DMS79 (cell line): Measurements from ENCODE around the gene B9D1.

Experiments used
- DNase-seq: peaks from one replicate; lab custom pipeline; 2025; lab: John Stamatoyannopoulos, UW

Gene B9D1

GRCh38 chr17:19362277-19363113, at the start of gene B9D1:
TSS of gene B9D1 (minus strand) at chr17:19362723. CDS start at chr17:19362569, 154 bp downstream.
- DNase-seq, result peak; percentile 69

GRCh38 chr17:19411631-19412030, 49.1 kb upstream of the B9D1 start:
- no peak for DNase-seq

- no peak for DNase-seq
Measured at GRCh38 chr17:19410875-19411620, 48.5 kb upstream of the B9D1 start, which contains the start of gene RNF112. TSS of gene RNF112 (plus strand) at chr17:19411232. CDS start at chr17:19411409, 177 bp downstream.

- no peak for DNase-seq
Measured at GRCh38 chr17:19410091-19410490, 47.6 kb upstream of the B9D1 start.

GRCh38 chr17:19409509-19409908, 47.0 kb upstream of the B9D1 start:
- no peak for DNase-seq

- DNase-seq, result no peak
Measured at GRCh38 chr17:19409066-19409465, 46.5 kb upstream of the B9D1 start.

GRCh38 chr17:19408346-19408710, 45.8 kb upstream of the B9D1 start:
- no peak for DNase-seq

GRCh38 chr17:19407601-19408345, 45.2 kb upstream of the B9D1 start:
- no peak for DNase-seq

GRCh38 chr17:19405114-19405513, 42.6 kb upstream of the B9D1 start:
- no peak for DNase-seq

- no peak for DNase-seq
Measured at GRCh38 chr17:19404264-19404663, 41.7 kb upstream of the B9D1 start.

GRCh38 chr17:19403021-19403420, 40.5 kb upstream of the B9D1 start:
- no peak for DNase-seq

GRCh38 chr17:19402171-19402570, 39.6 kb upstream of the B9D1 start:
- DNase-seq, result no peak

- DNase-seq, result no peak
Measured at GRCh38 chr17:19401321-19402010, 38.9 kb upstream of the B9D1 start.

- no peak for DNase-seq
Measured at GRCh38 chr17:19399750-19400450, 37.4 kb upstream of the B9D1 start.

GRCh38 chr17:19398301-19399181, 36.0 kb upstream of the B9D1 start:
- DNase-seq, result no peak

- no peak for DNase-seq
Measured at GRCh38 chr17:19397556-19398041, 35.1 kb upstream of the B9D1 start.

- DNase-seq, result no peak
Measured at GRCh38 chr17:19392303-19392702, 29.8 kb upstream of the B9D1 start.

- no peak for DNase-seq
Measured at GRCh38 chr17:19391432-19391831, 28.9 kb upstream of the B9D1 start.

- no peak for DNase-seq
Measured at GRCh38 chr17:19390951-19391350, 28.4 kb upstream of the B9D1 start.
